ENCODE measurements around the gene MICU1. TPM values are rescaled to one million over a fixed set of nuclear protein-coding genes. Genes with fewer than 3 reads are reported as not detected.

The MICU1 gene
- total and polyA plus RNA-seq, 10 of the 15 experiments (the other 5 are each of a cell fraction or from before 2014, with no cell fraction given): 18.2 to 36.4 (median 22.2) TPM

GRCh38 chr10:72611783-72612182 is 14.1 kb downstream of the MICU1 start:
- BruUV-seq (replicated peaks): no TSS peak
- Histone ChIP-seq H3K4me3 (no peak overlapping the region), H3K79me2 (ENCODE audit: control insufficient read depth, insufficient read depth, low read length) (no peaks in the 10 kb centered on the region), H3K9me3 (replicated peaks; ENCODE audit: control insufficient read depth, insufficient read depth, low read length) (no peaks in the 10 kb centered on the region; the same call in 2 of the 3 replicates), H3K4me1 (ENCODE audit: control insufficient read depth, insufficient read depth, low read length) (no peaks in the 10 kb centered on the region), H4K20me1 (ENCODE audit: control insufficient read depth, insufficient read depth) (no peaks in the 10 kb centered on the region), H3K9ac (ENCODE audit: control insufficient read depth, insufficient read depth, low read length) (no peak overlapping the region), H3K27ac (ENCODE audit: control insufficient read depth, insufficient read depth) (no peak overlapping the region), H3K27me3 (replicated peaks in 1 of 2; ENCODE audit: control insufficient read depth in 2 of 2, insufficient read depth in 2 of 2, low read length in 1 of 2) (no peaks in the 10 kb centered on the region), H2AFZ (ENCODE audit: control insufficient read depth, low read depth, low read length) (no peak overlapping the region), H3K36me3 (ENCODE audit: control insufficient read depth in 2 of 2, insufficient read depth in 2 of 2, low read length in 1 of 2) (no peaks in the 10 kb centered on the region), H3K4me2 (ENCODE audit: control insufficient read depth, insufficient read depth) (no peak overlapping the region)
- ChIA-PET CTCF (interaction anchor here (1.6 kb wide), 1 partner anchor 13 kb away, joined by 4 read pairs; no protein-coding TSS in a partner anchor), RAD21 (ENCODE audit: unreplicated experiment) (interaction anchor here (0.7 to 1.5 kb wide), 2 partner anchors 14 to 80 kb away, joined by 3 to 4 read pairs; partner anchors contain the start of genes MCU and MICU1), POLR2A (interaction anchor here (0.6 kb wide), 1 partner anchor 50 kb away, joined by 7 read pairs; no protein-coding TSS in a partner anchor), SMC1A (ENCODE audit: uncharacterized antibody, unreplicated experiment) (interaction anchor here (0.6 to 1.8 kb wide), 6 partner anchors 12 to 247 kb away, joined by 3 to 4 read pairs (median 4); no protein-coding TSS in a partner anchor)
- intact Hi-C loops (cut with micrococcal nuclease; ENCODE audit: unreplicated experiment) (no loop called here), in situ Hi-C loops (cut with MboI) (no loop called here)
- ATAC-seq: peak; percentile 63
- no peak for FAIRE-seq
- whole genome bisulfite sequencing (ENCODE audit: insufficient coverage, insufficient replicate concordance, low lambda C conversion rate, missing lambda C conversion rate): 97% methylated on average over 5 of the region's 5 CpGs
- TF ChIP-seq IRF3 (IDR thresholded peaks at IDR 0.05): no peak
- no peak for TF ChIP-seq ESRRA (IDR thresholded peaks at IDR 0.05; ENCODE audit: low read length)
- TF ChIP-seq ZNF384 (IDR thresholded peaks at IDR 0.05; ENCODE audit: borderline replicate concordance, low read depth, low read length): peak; percentile 57
- no peak for TF ChIP-seq MEF2B (IDR thresholded peaks at IDR 0.05; ENCODE audit: partially characterized antibody, poor library complexity, severe bottlenecking)
- TF ChIP-seq, protein P1, sequence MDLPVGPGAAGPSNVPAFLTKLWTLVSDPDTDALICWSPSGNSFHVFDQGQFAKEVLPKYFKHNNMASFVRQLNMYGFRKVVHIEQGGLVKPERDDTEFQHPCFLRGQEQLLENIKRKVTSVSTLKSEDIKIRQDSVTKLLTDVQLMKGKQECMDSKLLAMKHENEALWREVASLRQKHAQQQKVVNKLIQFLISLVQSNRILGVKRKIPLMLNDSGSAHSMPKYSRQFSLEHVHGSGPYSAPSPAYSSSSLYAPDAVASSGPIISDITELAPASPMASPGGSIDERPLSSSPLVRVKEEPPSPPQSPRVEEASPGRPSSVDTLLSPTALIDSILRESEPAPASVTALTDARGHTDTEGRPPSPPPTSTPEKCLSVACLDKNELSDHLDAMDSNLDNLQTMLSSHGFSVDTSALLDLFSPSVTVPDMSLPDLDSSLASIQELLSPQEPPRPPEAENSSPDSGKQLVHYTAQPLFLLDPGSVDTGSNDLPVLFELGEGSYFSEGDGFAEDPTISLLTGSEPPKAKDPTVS (IDR thresholded peaks at IDR 0.05; ENCODE audit: low read depth, low read length): no peak
- DNase-seq (ENCODE audit: low read depth, low spot score): no peak

Data from GM12878 (cell line).